Measurements from ENCODE around the gene E2F8. TPM values are rescaled to one million over a fixed set of nuclear protein-coding genes. Genes with fewer than 3 reads are reported as not detected.

The E2F8 gene
- total and polyA plus RNA-seq, 9 of the 15 experiments (the other 6 are each of a cell fraction or from before 2014, with no cell fraction given): 6.9 to 23.6 (median 12.1) TPM

GRCh38 chr11:19185516-19186052 is 55.2 kb downstream of the E2F8 start:
- H2AFZ ChIP-seq (ENCODE audit: low read depth, low read length): no peak overlapping the region
- in situ Hi-C loops (cut with MboI): no loop called here
- 11% methylated on average over 6 of the region's 6 CpGs for WGBS (ENCODE audit: insufficient coverage, low coverage, missing lambda C conversion rate)
- no peaks in the 10 kb centered on the region for H3K9me3 ChIP-seq (replicated peaks; ENCODE audit: control insufficient read depth, insufficient read depth, low read depth, low read length)
- no peak overlapping the region for H3K4me3 ChIP-seq
- no peaks in the 10 kb centered on the region; a peak in 2 of 5 replicates for H3K4me1 ChIP-seq (replicated peaks in 1 of 2; ENCODE audit: control insufficient read depth in 2 of 2, insufficient read depth in 2 of 2, low read length in 2 of 2)
- H4K20me1 ChIP-seq (replicated peaks; ENCODE audit: control insufficient read depth, insufficient read depth, low read length): no peaks in the 10 kb centered on the region
- FAIRE-seq: no peak
- DNase-seq (ENCODE audit: extremely low read depth in 1 of 4, low spot score in 3 of 4): no peak
- no peak overlapping the region for H3K27ac ChIP-seq (ENCODE audit: extremely low read depth, low read depth, low read length)
- TF ChIP-seq, protein P1, sequence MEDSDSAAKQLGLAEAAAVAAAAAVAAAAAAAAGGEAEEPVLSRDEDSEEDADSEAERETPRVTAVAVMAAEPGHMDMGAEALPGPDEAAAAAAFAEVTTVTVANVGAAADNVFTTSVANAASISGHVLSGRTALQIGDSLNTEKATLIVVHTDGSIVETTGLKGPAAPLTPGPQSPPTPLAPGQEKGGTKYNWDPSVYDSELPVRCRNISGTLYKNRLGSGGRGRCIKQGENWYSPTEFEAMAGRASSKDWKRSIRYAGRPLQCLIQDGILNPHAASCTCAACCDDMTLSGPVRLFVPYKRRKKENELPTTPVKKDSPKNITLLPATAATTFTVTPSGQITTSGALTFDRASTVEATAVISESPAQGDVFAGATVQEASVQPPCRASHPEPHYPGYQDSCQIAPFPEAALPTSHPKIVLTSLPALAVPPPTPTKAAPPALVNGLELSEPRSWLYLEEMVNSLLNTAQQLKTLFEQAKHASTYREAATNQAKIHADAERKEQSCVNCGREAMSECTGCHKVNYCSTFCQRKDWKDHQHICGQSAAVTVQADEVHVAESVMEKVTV (CRISPR knock-in tag; IDR thresholded peaks at IDR 0.05): no peak
- TF ChIP-seq EHMT2 (IDR thresholded peaks at IDR 0.05): no peak
- TF ChIP-seq FOXP1 (CRISPR knock-in tag; IDR thresholded peaks at IDR 0.05): no peak
- TF ChIP-seq SRF (CRISPR knock-in tag; IDR thresholded peaks at IDR 0.05): no peak
- no peak for TF ChIP-seq MAFG (tag; conservative IDR thresholded peaks at IDR 0.05)
- TF ChIP-seq SIN3A (IDR thresholded peaks at IDR 0.05; ENCODE audit: borderline replicate concordance in 2 of 2, control insufficient read depth in 1 of 2, low read depth in 2 of 2, low read length in 2 of 2): no peak
- TF ChIP-seq ATF4 (CRISPR knock-in tag; IDR thresholded peaks at IDR 0.05): no peak
- no peaks in the 10 kb centered on the region for H3K79me2 ChIP-seq (ENCODE audit: control insufficient read depth, insufficient read depth, low read length)
- BruUV-seq (replicated peaks): no TSS peak
- ChIA-PET CTCF (ENCODE audit: low intra/inter-chr PET ratio) (no interaction called here), POLR2A (no interaction called here)
- H3K36me3 ChIP-seq (ENCODE audit: control insufficient read depth, insufficient read depth, low read length): no peaks in the 10 kb centered on the region
- ATAC-seq: no peak
- peaks cover 4 to 31% of the 10 kb centered on the region in 2 experiments; a peak in 2 of 5 replicates for H3K27me3 ChIP-seq (ENCODE audit: control insufficient read depth in 2 of 2, insufficient read depth in 2 of 2, low read length in 2 of 2)
- no peak overlapping the region for H3K9ac ChIP-seq (ENCODE audit: insufficient read depth in 1 of 2, low read depth in 2 of 2, low read length in 2 of 2)
- intact Hi-C loops (cut with micrococcal nuclease): no loop called here
- H3K4me2 ChIP-seq (ENCODE audit: insufficient read depth, low read length): no peak overlapping the region
- no peaks in the 10 kb centered on the region for H3K9me1 ChIP-seq (ENCODE audit: control insufficient read depth, insufficient read depth, low read length)

Measured in K562 (cell line).